SK-N-SH (cell line): ENCODE measurements around the gene A4GALT. TPM values are rescaled to one million over a fixed set of nuclear protein-coding genes. Genes with fewer than 3 reads are reported as not detected.

ENCODE experiments used
- CTCF ChIA-PET: fragments of 300-600, 350-600 bp; formaldehyde crosslinking; extraction: SDS; loops from one replicate; lab custom pipeline; 2021; lab: Yijun Ruan, JAX
- POLR2A ChIA-PET: fragments of 350-600 bp; sonication (Branson Sonifier 250); formaldehyde crosslinking; extraction: SDS; loops from one replicate; lab custom pipeline; 2020; ENCODE audit warnings: antibody characterized with exemption, inconsistent platforms; lab: Yijun Ruan, JAX
- DNase-seq: peaks from one replicate; pipeline ENCODE4 v3.0.0; 2012
- H2AFZ ChIP-seq: fragments of 200-600 bp; sonication (generic); 2 replicates; pipeline ENCODE4 v1.8.1; 2016; ENCODE audit warnings: antibody characterized with exemption, mild to moderate bottlenecking, low read depth
- H3F3A ChIP-seq: fragments of 200-600 bp; sonication (generic); replicated peaks from 2 replicates; pipeline ENCODE3; 2016; ENCODE audit warnings: antibody characterized with exemption, mild to moderate bottlenecking; ENCODE audit not compliant: insufficient read depth
- H3K27ac ChIP-seq, 2 experiments: fragments of 200-500 bp in 1 of 2; fragments of 200-600 bp in 1 of 2; sonication (Bioruptor generic) in 1 of 2; sonication (generic), shearing (Covaris generic) in 1 of 2; 2 replicates each; pipeline versions ENCODE4 v1.5.1 to v1.6.1; 2014 to 2016; ENCODE audit warnings: low read depth in 2 of 2, inconsistent platforms in 1 of 2, low read length in 1 of 2, mild to moderate bottlenecking in 1 of 2, mixed read lengths in 1 of 2
- H3K27me3 ChIP-seq: fragments of 200-600 bp; sonication (generic), shearing (Covaris generic); 2 replicates; pipeline ENCODE4 v1.6.1; 2016; ENCODE audit warnings: mixed run types; ENCODE audit not compliant: insufficient read depth
- H3K36me3 ChIP-seq, 2 experiments: fragments of 200-500 bp in 1 of 2; fragments of 200-600 bp in 1 of 2; sonication (Bioruptor generic) in 1 of 2; sonication (generic) in 1 of 2; replicated peaks in 1 of 2; 2 replicates each; pipeline versions ENCODE3 to v1.5.1; 2014 to 2016; ENCODE audit warnings: low read length in 1 of 2, mild to moderate bottlenecking in 1 of 2; ENCODE audit not compliant: insufficient read depth in 2 of 2, control insufficient read depth in 1 of 2
- H3K4me1 ChIP-seq, 2 experiments: fragments of 200-500 bp in 1 of 2; fragments of 200-600 bp in 1 of 2; sonication (Bioruptor generic) in 1 of 2; sonication (generic), shearing (Covaris generic) in 1 of 2; 2 replicates each; pipeline versions ENCODE4 v1.5.1 to v1.6.1; 2014 to 2016; ENCODE audit warnings: low read depth in 1 of 2, low read length in 1 of 2, mixed run types in 1 of 2; ENCODE audit not compliant: insufficient read depth in 2 of 2, control insufficient read depth in 1 of 2
- H3K4me2 ChIP-seq: fragments of 200-600 bp; sonication (generic), shearing (Covaris generic); 2 replicates; pipeline ENCODE4 v1.6.1; 2017; ENCODE audit warnings: mixed run types
- H3K4me3 ChIP-seq, 2 experiments: fragments of 200-500 bp in 1 of 2; fragments of 200-600 bp in 1 of 2; sonication (Bioruptor generic) in 1 of 2; sonication (generic), shearing (Covaris generic) in 1 of 2; 2 replicates each; pipeline versions ENCODE4 v1.5.1 to v1.8.1; 2014 to 2016; ENCODE audit warnings: low read depth in 2 of 2, inconsistent platforms in 1 of 2, low read length in 1 of 2, mild to moderate bottlenecking in 1 of 2, mixed read lengths in 1 of 2, moderate library complexity in 1 of 2
- H3K79me2 ChIP-seq: fragments of 200-600 bp; sonication (generic); 2 replicates; pipeline ENCODE4 v1.8.1; 2017; ENCODE audit warnings: mild to moderate bottlenecking; ENCODE audit not compliant: insufficient read depth
- H3K9ac ChIP-seq: fragments of 200-600 bp; sonication (generic); 2 replicates; pipeline ENCODE4 v1.6.1; 2017; ENCODE audit warnings: mixed run types
- H3K9me2 ChIP-seq: fragments of 200-600 bp; sonication (generic); 2 replicates; pipeline ENCODE4 v1.6.1; 2017; ENCODE audit warnings: mixed run types
- H3K9me3 ChIP-seq: fragments of 200-600 bp; sonication (generic); 2 replicates; pipeline ENCODE4 v1.6.1; 2017; ENCODE audit warnings: mixed run types, mild to moderate bottlenecking, moderate library complexity
- H4K20me1 ChIP-seq: fragments of 200-600 bp; sonication (generic); 2 replicates; pipeline ENCODE4 v1.6.1; 2017; ENCODE audit warnings: mild to moderate bottlenecking, mixed run types; ENCODE audit not compliant: insufficient read depth
- CHD2 ChIP-seq: fragments of 150-350 bp; IDR thresholded peaks from 2 replicates; pipeline ENCODE4 v1.6.1; 2018; ENCODE audit warnings: low read length; ENCODE audit not compliant: partially characterized antibody
- EP300 ChIP-seq, 2 experiments: IDR thresholded peaks; 2 replicates each; pipeline versions ENCODE4 v1.4.0 to v1.6.1; 2012; ENCODE audit warnings: borderline replicate concordance in 1 of 2, low read depth in 1 of 2, low read length in 1 of 2
- EZH2phosphoT487 ChIP-seq: fragments of 200-600 bp; sonication (generic); IDR thresholded peaks from 2 replicates; pipeline ENCODE4 v1.6.1; 2017; ENCODE audit warnings: low read depth, mixed run types, mild to moderate bottlenecking, antibody characterized with exemption, moderate library complexity, borderline replicate concordance
- FOXJ3 ChIP-seq: sonication (generic); formaldehyde crosslinking; IDR thresholded peaks from 2 replicates; pipeline ENCODE4 v1.5.1; 2020; ENCODE audit warnings: mild to moderate bottlenecking, missing genetic modification reagents
- FOXM1 ChIP-seq: IDR thresholded peaks from 2 replicates; pipeline ENCODE4 v1.4.0; 2012; ENCODE audit warnings: low read depth, mild to moderate bottlenecking
- MEF2A ChIP-seq: IDR thresholded peaks from 2 replicates; pipeline ENCODE4 v1.4.0; 2012; ENCODE audit warnings: low read depth, borderline replicate concordance
- NFIC ChIP-seq: IDR thresholded peaks from 2 replicates; pipeline ENCODE4 v1.4.0; 2012; ENCODE audit warnings: borderline replicate concordance
- NRF1 ChIP-seq: IDR thresholded peaks from 2 replicates; pipeline ENCODE4 v1.6.1; 2012; ENCODE audit warnings: low read depth, mild to moderate bottlenecking, low read length
- PBX3 ChIP-seq: IDR thresholded peaks from 2 replicates; pipeline ENCODE4; 2012
- SIN3A ChIP-seq: IDR thresholded peaks from 2 replicates; pipeline ENCODE4 v1.6.1; 2012; ENCODE audit warnings: low read depth, mild to moderate bottlenecking, low read length, moderate library complexity, borderline replicate concordance
- TCF12 ChIP-seq: IDR thresholded peaks from 2 replicates; pipeline ENCODE4 v1.4.0; 2012
- TEAD4 ChIP-seq: IDR thresholded peaks from 2 replicates; pipeline ENCODE4 v1.4.0; 2012; ENCODE audit warnings: mild to moderate bottlenecking, borderline replicate concordance; ENCODE audit not compliant: insufficient read depth
- ZBTB33 ChIP-seq: IDR thresholded peaks from 2 replicates; pipeline ENCODE4 v1.4.0; 2012; ENCODE audit warnings: low read depth, borderline replicate concordance
- WGBS: methylation state at CpG from one replicate; pipeline ENCODE4 v1.1.6; 2017; ENCODE audit warnings: low lambda C conversion rate; 5-methylcytosine and 5-hydroxymethylcytosine counted together
- polyA plus RNA-seq, 3 experiments: library from polyadenylated mRNA; depleted of rRNA; stranded (reverse); fragments of >200 nt; gene quantifications; 2 replicates each; pipeline ENCODE4 v1.2.3, GENCODE V29; 2012
- TF ChIP-seq, protein P1 (sequence below): IDR thresholded peaks from 2 replicates; pipeline ENCODE4 v1.4.0; 2012; ENCODE audit warnings: low read depth, borderline replicate concordance

Gene A4GALT
- polyA plus RNA-seq, 1 of the 3 experiments (the other 2 are of a cell fraction), result 9.5 TPM

DNA sequence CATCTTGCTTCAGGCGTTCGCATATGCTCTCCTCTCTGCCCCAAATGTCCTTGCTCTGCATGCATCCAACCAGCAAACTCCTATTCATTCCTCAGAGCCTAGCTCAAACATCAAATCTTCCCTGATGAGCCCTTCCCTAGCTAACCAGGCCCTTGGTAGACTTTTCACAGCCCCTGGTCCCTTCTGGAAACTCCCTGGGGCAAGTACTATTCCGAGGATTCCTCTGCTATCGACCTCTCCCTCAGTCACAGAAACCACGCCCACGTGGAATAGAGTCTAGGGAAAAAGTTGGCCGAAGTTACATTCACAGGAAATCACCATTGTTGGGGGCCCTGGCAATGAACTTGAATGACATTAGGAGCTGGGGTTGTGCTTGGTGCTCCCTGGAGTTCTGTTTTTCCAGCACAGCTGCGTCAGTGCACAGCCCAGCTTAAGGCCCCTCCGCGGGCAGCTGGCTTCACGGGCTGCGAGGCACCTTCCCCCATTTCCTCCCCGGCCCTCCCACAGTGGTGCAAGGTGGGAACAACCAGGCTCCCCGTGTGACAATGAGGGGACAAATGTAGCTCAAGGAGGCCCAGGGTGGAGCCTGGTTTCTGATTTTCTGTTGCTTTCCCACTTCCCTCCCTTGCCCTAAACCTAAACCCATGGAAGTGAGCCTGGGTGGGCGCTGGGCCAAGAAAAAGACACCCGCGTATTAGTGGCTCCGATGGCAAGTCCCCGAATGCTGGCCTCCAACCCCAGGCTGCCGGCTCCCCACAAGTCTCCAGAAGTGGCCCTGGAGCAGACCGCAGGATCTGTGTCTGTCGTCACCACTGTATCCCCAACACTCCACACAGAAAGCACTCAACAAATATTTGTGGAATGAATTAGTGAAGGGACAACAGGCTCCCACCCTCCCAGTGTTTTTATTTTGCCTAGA lies 76.0 kb downstream of the A4GALT start (continued):
- TF ChIP-seq ZBTB33, result no peak
- TF ChIP-seq EZH2phosphoT487, result no peak

DNA sequence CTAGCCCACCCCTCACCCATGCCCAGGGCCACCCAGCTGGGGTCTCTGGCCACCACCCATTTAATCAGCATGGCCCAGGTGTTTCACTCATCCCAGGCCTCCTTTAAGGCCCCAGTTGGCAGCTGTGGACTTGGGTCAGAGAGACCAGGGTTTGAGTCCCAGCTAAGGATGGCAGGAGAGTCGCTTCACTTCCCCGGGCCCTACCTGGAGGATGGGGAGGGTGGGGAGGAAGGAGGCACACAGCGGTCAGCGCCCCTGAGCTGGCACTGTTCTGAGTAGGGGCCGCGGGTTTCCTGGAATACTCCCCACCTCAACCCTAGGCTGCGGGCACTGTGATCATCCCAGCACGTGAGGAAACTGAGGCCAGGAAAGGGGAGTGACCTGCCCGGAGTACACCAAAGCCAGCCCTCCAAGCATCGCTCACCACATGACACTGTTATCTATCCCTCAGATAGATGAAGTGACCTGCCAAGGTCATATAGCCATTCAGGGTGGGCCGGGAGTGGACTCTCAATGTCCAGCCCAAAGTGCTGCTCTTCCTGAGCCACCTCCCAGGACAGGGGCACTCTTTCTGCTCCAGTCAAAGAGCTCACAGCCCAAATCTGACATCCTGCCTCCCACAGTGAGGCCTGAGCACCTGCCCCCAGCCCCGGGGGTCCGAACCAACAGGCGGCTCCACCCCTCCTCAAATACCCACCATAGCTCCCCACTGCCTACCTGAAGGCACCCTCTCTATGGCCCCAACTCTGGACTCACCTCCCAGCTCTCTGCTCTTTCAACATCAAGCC lies 76.8 kb downstream of the A4GALT start:
- Histone ChIP-seq H3K27me3 (no peaks in the 10 kb centered on the region), H3K4me1 (peaks cover 0 to 6% of the 10 kb centered on the region in 2 experiments; a peak in 1 of 4 replicates), H3K27ac (no peak overlapping the region), H3K9ac (no peak overlapping the region), H3K79me2 (peaks cover 85% of the 10 kb centered on the region), H2AFZ (no peak overlapping the region), H3K9me2 (no peaks in the 10 kb centered on the region)
- DNase-seq, result no peak
- POLR2A ChIA-PET, result interaction anchor here (1.0 kb wide), 1 partner anchor 28 kb away, joined by 3 read pairs; no protein-coding TSS in a partner anchor
- TF ChIP-seq NFIC, result no peak
- TF ChIP-seq EP300 (IDR thresholded peaks at IDR 0.05; ENCODE audit: borderline replicate concordance in 1 of 2, low read depth in 1 of 2, low read length in 1 of 2), result no peak
- TF ChIP-seq, all 33 proteins: peak for 0
- Histone ChIP-seq H4K20me1 (peaks cover 6% of the 10 kb centered on the region; the same call in 1 of the 2 replicates), H3K4me3 (no peak overlapping the region), H3F3A (no peaks in the 10 kb centered on the region), H3K36me3 (no peaks in the 10 kb centered on the region), H3K4me2 (no peak overlapping the region), H3K9me3 (no peaks in the 10 kb centered on the region)
- CTCF ChIA-PET, result interaction anchor here (1.6 kb wide), 1 partner anchor 15 kb away, joined by 5 read pairs; no protein-coding TSS in a partner anchor
- 90% methylated on average over 2 of the region's 14 CpGs for WGBS

- ChIA-PET POLR2A (interaction anchor here (0.5 kb wide), 1 partner anchor 181 kb away, joined by 4 read pairs; no protein-coding TSS in a partner anchor), CTCF (interaction anchor here (1.6 kb wide), 1 partner anchor 14 kb away, joined by 5 read pairs; no protein-coding TSS in a partner anchor)
- H3K4me2 ChIP-seq, result no peak overlapping the region
- H3K4me3 ChIP-seq, result no peak overlapping the region
- no peak overlapping the region for H2AFZ ChIP-seq
- no peak overlapping the region for H3K9ac ChIP-seq
- H3K36me3 ChIP-seq, result no peaks in the 10 kb centered on the region
- peaks cover 0 to under 1% of the 10 kb centered on the region in 2 experiments; a peak in 1 of 4 replicates for H3K4me1 ChIP-seq
- no peak overlapping the region for H3K27ac ChIP-seq
- no peaks in the 10 kb centered on the region for H3K9me3 ChIP-seq
- H3F3A ChIP-seq, result no peaks in the 10 kb centered on the region
- 79% methylated on average over 8 of the region's 12 CpGs for WGBS
- peaks cover 85% of the 10 kb centered on the region for H3K79me2 ChIP-seq
- no peaks in the 10 kb centered on the region for H3K27me3 ChIP-seq
- no peak for DNase-seq
- H4K20me1 ChIP-seq, result peaks cover 6% of the 10 kb centered on the region; the same call in 1 of the 2 replicates
- no peaks in the 10 kb centered on the region for H3K9me2 ChIP-seq
- TF ChIP-seq SIN3A, result no peak
- TF ChIP-seq TCF12, result no peak
- no peak for TF ChIP-seq MEF2A
- TF ChIP-seq, protein P1, sequence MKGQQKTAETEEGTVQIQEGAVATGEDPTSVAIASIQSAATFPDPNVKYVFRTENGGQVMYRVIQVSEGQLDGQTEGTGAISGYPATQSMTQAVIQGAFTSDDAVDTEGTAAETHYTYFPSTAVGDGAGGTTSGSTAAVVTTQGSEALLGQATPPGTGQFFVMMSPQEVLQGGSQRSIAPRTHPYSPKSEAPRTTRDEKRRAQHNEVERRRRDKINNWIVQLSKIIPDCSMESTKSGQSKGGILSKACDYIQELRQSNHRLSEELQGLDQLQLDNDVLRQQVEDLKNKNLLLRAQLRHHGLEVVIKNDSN, result no peak
- TF ChIP-seq CHD2, result no peak
- no peak for TF ChIP-seq NRF1
- no peak for TF ChIP-seq PBX3
- TF ChIP-seq FOXM1, result no peak
- no peak for TF ChIP-seq TEAD4
- no peak for TF ChIP-seq FOXJ3 (CRISPR knock-in tag)
Measured at GRCh38 chr22:42642806-42643633, 77.7 kb downstream of the A4GALT start.
